ENCODE measurements around the gene H3-3A.
"Not testable (repeated sequence)": the region's sequence is repeated elsewhere in the genome, so short reads cannot be mapped to it uniquely, and the experiment has no call there.

H3-3A gene

DNA sequence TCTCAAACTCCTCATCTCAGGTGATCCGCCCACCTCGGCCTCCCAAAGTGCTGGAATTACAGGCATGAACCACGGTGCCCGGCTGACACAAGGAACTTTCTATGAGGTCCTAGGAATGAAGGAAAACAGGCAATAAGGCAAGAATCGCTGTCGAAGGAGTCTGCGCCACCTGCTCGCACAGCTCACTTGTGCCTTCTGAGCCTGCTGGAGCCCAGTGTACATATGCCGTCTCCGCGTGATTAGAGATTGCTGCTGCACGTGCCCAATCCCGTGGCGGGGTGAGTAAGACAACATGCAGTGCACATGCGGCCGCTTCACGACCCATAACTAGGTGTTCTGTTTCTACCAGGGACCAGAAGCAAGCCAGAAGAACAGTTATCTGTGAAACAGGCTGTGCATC lies 24.3 kb downstream of the H3-3A start:
- DNase-seq = no peak

DNA sequence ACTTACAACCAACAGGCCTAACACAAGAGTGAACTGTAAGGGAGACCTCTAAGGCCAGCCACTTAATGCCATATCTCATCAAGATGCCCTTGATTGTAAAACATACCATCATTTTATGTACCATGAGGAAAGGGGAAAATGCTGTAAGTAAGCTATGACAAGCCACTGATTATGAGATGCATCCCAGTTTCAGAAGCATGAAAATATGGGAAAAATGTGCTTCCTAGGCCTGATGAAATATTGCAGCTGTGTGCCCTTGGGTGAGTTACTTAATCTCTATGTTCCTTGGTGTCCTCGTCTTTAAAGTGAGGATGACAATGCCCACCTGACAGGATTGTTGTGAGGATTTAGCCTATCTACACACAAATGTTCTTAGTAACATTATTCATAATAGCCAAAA lies 28.9 kb downstream of the H3-3A start:
- no peak for DNase-seq

DNA sequence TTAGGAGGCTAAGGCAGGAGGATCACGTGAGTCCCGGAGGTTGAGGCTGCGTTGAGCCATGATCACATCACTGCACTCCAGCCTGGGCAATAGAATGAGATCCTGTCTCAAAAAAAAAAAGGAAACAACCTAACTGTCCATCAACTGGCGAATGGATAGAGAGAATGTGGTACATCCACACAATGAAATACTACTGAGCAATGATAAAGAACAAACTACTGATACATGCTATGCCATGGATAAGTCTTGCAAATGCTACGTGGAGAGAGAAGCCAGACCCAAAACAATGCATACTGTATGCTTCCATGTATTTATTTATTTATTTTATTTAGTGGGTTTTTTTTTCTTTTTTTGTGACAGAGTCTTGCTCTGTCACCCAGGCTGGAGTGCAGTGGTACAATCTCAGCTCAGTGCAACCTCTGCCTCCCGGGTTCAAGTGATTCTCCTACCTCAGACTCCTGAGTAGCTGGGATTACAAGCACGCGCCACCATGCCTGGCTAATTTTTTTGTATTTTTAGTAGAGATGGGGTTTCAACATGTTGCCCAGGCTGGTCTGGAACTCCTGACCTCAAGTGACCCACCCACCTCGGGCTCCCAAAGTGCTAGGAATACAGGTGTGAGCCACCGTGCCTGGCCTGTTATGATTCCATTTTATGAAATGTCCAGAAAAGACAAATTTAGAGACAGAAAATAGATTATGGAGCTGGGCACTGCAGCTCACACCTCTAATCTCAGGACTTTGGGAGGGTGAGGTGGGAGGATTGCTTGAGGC lies 29.7 kb downstream of the H3-3A start:
- DNase-seq = not testable (repeated sequence)

DNA sequence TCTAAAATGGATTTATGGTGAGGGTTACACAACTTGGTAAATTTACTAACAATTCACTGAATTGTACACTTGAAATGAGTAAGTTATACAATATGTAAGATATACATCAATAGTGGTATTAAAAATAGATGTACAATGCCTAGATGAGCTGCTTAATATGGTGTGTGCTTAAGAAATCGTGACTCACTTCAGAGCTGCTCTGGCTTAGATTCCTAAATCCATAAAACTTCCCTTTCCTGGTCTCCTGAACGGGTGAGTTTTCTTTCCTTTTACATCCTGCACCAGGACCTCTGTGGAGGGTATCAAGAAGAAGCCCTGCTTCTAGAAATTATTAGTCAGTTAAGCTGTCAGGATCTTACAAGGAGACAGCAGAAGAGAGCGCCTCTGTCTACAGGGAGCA lies 30.4 kb downstream of the H3-3A start:
- no peak for DNase-seq

DNA sequence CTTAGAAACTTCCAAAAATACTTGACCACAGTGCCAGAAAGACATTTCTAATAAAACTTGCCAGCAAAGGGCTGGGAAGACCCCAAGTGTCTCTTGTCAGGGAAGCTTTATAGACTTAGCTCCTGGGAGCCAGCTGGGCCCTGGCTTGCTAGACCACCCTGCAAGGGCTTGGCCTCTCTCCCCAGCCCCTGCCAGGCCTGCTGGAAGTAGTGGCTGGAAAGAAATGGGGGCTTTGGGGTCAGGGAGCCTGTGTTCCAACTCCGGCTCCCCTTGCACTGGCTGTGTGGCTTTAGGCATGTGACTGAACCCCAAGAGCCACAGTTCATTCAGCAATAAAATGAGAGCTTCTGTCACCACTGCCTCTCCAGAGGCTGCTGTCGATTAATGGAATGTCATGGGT lies 31.1 kb downstream of the H3-3A start:
- DNase-seq = no peak

DNA sequence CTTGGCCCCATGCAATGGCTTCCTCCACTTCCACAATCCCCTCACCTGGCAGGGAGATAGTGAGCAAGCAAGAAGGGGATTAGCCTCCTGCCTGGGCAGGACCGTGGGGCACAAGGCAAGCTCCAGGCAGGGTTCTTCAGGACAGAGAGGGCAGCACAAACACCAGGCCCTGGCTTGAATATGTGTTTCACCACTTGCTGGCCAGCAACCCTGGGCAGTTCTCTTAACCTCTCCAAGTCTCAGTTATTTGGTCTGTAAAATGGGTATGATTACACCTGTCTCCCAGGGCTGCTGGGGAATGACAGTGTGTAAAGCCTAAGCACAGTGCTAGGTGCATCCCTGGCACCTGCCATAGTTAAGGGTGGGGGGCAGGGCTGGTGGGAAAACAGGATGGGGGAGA lies 31.9 kb downstream of the H3-3A start:
- DNase-seq = no peak

DNA sequence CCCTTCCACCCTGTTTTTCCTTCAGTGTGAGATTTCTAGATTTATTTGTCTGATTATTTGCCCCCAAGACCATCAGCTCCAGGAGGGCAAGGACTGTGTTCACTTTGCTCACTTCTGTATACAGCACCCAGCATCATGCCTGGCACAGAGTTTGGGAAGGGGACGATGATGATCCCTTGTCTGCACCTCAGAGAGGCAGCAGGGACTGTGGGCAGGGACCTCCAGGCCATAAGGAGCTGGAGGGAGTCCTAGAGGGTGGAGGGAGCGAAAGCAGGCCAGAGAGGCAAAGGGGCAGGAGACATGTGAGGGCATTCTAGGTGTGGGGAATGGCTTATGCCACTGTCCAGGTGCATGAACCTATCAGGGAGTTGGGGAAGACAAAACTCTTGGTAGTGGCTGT lies 32.8 kb downstream of the H3-3A start:
- DNase-seq = no peak

DNA sequence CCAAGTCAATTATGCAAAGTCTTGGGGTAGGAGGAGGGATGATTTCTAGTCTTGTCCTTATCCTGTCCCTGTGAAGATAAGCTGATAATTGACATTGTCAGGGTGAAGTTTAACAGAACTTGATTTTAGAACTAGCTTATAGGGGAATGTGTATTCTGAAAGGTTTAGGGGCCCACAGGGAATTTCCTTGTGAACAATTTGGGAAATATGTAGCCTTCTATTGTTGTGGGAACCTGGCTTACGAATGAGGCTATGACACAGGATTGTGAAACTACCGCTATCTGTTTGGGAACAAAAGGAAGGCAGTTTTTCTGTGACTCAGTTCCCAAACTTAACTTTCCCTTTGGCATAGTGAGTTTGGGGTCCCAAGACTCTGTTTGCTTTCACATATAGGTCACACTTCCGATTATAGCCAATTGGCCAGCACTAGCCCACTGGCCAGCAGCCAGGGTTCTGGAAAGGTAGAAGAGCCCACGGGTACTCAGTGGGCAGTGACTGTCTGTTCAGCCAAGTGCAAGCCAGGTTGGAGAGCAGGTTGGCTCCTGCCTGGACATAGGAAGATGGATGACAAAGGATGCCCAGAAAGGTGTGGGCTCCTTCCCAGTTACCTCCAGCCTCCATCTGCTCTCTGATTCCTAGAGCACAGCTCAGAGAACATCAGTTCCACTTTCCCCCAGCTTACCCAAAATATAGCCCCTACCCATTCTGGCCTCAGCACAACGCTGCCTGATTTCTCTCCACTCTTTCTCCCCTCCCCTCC lies 35.5 kb downstream of the H3-3A start:
- DNase-seq = no peak

DNA sequence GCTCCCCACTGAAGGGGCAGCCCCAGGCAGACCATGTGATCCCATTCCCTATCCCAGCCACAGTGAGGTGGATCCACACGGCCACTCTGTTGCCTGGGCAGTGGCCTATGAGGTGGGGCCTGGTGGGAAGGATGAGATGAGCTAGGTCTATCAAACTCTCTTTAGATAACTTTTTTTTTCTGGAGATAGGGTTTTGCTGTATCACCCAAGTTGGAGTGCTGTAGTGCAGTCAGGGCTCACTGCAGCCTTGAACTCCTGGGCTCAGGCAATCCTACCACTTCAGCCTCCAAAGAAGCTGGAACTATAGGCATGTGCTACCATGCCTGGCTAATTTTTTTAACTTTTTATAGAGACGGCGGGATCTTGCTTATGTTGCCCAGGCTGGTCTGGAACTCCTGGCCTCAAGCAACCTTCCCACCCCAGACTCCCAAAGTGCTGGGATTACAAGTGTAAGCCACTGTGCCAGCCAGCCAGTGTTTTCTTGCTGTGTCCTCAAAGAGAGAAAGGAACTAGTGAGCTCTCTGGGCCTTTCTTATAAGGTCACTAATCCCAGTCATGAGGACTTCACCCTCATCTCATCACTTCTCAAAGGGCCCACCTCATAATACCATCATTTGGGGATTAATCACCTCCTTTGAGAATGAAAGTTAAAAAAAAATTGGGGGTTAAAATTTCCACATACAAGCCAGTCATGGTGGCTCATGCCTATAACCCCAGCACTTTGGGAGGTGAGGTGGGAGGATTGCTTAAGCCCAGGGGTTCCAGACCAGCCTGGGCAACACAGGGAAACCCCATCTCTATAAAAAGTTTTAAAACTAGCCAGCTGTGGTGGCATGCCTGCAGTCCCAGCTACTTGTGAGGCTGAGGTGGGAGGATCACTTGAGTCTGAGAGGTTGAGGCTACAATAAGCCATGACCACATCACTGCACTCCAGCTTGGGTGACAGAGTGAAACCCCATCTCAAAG lies 36.6 kb downstream of the H3-3A start:
- no peak for DNase-seq

DNA sequence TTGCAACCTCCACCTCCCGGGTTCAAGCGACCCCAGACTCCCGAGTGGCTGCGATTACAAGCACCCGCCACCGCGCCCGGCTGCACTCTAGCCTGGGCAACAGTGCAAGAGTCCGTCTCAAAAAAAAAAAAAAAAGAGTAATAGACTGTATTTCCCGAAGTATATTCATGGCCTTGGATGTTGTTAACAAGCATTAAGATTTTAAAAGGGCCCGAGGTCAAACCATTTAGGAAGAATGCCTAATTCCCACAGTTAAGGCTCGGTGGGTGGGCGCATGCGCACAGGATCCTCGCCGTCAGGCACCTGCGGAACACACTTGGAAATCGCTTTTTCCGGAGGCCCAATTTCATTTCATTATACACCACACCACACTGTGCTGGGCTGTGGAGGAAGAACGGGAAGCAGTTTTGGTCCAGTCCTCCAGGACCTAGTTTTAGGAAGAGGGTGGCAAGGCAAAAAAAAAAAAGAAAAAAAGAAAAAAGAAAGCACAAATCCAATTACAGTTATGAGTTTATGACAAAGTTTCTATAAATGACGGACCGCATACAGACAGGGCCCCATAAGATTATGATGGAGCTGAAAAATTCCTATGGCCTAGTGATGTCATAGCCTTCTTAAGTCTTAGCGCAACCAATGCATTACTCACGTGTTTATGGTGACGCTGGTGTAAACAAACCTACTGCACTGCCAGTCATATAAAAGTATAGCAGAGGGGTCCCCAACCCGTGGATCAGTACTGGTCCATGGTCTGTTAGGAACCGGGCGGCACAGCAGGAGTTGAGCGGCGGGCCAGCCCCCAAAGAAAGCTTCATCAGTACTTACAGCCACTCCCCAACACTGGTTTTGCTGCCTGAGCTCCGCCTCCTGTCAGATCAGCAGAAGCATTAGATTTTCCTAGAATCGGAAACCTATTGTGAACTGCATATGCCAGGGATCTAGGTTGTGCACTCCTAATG lies 38.2 kb downstream of the H3-3A start:
- DNase-seq = peak; percentile 34

DNA sequence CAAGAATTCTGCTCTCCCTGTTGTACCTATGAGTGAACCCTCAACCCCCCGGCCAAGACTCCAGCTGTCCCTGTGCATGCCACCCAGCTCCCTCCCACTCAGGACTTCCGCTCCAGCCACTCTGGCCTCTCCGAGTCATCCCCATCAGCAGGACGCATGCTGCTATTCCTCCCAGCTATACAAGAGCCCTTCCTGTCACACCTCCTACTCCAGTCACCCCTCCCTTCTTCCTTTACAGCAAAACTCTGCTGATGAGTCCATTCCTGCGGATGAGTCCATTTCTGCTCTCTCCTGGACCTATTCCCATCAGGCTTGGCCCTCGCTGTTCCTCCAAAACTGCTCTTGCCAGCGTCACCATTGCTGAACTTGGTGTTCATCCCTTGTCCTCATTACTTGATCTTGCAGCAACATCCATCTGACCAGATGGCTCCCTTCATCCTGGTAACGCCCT lies 42.2 kb downstream of the H3-3A start:
- no peak for DNase-seq

DNA sequence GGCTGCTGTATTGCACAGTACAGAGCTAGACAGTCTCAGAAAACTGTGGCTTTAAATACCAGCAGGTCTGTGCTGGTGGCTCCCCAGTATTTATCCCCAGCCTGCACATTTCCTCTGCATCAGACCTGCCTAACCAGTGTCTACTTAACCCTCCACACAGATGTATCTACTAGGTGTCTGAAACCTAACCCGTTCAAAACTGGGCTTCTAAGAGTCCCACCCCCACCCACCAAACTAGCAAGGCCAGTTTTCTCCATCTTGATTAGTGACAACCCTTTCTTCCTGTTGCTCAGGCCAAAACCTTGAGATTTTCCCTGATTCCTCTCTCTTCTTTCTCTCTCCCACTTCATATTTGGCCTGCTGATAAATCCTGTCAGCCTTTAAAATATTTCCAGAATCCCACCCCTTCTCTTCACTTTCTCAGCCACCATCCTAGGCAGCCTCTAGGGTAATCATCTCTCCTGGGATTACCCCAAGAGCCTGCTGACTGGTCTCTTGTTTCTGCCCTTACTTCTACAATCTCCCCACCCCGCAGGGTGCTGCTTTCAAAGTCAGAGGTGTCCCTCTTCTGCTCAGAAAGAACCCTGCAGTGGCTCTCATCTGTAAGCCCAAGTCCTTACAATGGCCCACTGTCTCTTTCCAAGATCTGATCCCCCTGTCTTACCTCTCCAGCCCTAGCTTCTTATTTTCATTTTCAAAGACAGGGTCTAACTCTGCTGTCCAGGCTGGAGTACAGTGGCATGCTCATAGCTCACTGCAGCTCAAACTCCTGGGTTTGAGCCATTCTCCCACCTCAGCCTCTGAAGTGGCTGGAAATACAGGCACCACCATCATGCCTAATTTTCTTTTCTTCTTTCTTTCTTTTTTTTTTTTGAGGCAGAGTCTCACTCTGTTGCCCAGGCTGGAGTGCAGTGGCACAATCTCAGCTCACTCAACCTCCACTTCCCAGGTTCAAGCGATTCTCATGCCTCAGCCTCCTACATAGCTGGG lies 45.2 kb downstream of the H3-3A start:
- no peak for DNase-seq

DNA sequence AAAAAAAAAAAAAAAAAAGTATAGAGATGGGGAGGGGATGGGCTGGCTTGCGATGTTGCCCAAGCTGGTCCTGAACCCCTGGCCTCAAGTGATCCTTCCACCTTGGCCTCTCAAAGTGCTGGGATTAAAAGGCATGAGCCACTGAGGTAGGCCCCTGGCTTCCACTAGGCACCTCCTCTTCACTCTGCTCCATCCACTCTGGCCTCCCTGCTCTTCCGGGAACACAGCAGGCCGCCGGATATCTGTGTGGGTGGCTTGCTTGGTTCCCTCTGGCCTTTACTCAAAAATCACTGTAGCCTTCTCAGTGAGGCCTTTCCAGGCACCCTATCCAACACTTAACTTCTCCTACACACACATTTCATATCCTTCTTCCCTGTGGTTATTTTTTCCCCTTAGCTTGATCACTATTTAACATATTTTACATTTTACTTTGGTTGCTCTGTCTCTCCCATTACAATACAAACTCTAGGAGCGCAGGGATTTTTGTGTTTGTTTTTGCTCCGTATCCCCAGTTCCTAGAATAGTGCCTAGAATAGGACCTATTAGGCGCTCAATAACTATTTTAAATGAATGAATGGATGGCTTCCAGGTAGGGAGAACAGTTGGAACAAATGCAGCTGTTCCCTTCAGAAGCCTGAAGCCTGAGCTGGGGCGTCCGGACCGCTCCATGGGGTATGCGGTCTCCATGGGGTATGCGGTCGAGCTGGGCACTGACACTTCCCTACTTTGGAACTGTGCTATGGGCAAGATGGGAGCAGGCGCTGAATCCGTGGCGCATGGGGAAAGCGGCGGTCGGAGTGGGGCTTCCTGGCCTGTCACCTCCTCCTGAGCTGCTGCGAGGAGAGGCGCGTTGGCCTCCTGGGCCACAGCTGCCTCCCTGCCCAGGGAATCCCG lies 46.7 kb downstream of the H3-3A start:
- DNase-seq = no peak

DNA sequence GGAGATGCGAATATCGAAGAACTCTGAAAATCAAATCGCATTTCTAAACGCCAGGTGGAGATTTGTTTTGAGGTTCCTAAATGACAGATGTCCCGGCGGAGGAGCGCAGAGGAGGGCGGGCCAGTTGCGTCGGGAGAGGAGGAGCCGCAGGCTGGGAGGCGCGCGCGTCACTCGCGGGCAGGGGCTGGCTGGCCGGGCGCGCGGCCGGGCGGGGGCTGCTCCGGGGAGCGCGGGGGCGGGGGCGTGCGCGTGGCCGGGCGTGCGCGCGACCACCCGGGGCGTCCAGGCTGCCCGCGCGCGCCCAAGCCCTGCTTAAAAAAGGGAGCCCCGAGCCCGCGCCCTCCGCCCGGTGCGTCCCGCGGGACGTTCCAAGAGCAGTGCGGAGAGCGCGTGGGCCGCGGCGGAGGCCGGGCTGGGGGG lies 47.3 kb downstream of the H3-3A start:
- DNase-seq = peak; percentile 90

DNA sequence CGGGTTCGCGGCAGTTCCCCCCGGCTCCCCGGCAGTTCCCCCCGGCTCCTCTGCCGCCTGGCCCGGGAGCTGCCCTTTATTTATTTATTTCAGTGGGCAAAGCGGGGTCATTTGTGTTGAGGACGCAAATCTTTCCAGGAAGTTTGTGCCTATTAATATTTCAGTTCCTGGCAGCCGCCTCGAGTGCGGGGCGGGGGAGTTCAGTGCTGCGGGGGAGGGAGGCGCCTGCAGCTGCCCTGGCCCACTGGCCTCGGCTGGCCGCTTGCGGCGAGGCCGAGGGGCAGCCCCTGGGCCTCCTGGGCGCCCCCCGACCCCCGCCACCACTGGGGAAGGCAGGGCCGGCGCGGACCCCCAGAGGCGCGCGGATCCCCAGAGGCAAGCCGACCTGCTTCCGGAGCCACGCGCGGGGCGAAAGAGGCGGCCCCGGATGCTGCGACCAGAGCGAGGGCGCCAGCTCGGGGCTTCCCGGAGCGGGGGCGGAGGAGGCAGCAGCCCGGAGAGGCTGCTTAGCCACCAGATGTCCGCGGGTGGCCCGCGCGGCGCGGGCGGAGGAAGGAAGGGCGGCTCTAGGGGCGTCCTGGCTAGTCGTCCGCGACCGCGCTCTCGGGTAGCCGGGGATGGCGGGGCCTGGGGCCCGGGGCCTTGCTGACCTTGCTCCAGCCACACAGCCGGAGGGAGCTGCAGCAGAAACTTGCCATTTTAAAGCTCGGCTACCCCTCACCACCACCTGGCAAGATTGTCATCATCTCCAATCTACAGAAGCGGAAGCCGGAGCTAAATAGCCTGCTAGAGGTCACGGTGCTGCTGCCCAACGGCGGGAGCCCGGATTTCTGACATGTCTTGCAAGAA lies 48.0 kb downstream of the H3-3A start:
- peak; percentile 79 for DNase-seq

DNA sequence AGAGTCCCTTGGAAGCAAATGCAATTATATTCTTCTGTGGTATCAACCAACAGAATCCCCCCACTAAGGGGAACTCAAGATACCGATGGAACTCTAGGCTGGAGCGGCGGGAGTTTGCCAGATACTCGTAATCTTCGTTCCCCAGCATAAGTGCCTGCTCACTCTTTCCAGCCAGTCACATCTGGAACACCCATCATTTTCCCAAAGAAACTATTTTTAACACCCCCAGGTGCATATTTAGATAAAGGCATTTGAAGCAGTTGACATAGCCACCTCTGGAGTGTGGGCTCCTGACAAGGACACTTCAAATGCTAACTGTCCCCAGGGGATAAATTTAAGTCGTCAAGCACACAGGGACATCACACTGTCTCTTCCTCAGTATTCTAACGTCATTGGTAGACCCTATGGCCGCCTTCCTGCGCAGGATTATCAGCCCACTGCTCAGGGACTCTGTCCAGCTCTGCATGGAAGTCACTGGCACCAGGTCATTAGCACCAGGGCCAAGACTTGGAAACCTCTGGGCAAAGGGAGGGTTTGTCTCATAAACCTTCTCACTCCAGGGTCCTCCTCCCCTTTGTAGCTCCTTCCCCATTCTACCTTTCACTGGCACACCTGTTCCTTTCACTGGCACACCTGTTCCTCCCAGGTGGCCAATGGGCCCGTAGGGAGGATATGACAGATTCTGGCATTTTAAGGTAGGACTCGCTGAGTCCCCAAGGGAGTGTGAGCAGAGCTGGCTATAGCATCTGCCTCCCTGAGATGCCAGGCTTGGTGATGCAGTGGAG lies 48.8 kb downstream of the H3-3A start:
- DNase-seq = no peak

DNA sequence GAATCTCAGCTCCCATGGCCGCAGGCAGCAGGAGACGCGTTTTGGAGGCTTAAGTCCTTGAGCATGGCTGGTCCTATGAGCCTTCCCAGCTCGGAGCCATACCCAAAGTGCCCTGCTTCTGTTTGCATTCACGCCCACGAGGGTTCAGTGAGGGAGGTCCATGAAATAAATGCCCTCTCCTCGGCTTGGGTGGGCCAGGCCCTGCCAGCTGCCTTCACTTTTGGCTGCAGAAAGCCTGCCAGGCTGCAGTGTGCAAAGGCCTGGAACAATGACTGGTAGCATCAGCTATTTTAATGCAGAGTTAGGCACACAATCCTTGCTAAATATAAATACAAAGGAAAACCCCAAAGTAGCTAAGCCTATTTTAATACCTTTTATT lies 49.4 kb downstream of the H3-3A start:
- peak; percentile 30 for DNase-seq

DNA sequence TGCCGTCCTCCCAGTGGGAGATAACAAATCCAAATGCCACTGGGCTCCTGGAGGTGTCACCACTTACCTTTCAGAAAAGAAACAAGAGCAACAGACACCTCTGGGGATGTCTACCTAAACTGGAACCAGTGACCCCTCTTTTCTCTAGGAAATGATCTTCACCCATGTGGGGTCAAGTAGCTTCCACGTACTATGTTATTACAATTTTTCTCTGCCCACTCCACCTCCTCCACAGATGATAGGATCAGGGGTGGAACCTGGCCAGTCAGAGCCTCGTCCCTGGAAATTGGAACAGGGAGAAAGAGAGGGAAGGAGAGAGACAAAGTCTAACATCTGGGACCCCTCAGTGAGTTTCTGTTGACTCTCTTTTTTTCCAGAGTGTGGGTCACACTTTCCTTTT lies 50.1 kb downstream of the H3-3A start:
- no peak for DNase-seq
